ENCODE data around the gene PDE6B. TPM values are rescaled to one million over a fixed set of nuclear protein-coding genes. Genes with fewer than 3 reads are reported as not detected.

The PDE6B gene
- polyA plus RNA-seq, 1 donor from 2014 or later = 3.2 TPM

DNA sequence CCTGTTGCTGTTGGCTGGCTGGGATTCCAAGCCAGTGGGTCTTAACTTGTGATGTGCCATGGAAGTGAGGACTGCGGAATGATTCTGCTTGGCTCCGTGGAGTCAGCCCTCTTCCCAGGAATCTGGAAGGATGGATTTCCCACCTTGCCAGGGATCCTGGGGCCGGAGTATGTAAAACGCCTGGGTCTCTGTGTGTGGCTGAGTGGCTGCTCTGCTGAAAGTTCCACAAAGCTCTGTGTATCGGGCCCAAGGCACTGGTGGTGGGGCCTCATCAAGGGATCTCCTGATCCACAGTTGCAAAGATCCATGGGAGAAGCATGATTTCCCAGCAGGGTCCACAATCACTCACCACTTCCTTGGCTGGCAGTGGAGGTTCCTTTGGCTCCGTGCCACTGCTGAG is 25.2 kb upstream of the PDE6B start:
- Histone ChIP-seq H3F3A (ENCODE audit: insufficient read depth, low read length, poor library complexity, severe bottlenecking) (no peaks in the 10 kb centered on the region), H3K36me3 (ENCODE audit: insufficient read depth, low read length) (no peaks in the 10 kb centered on the region), H3K9me3 (ENCODE audit: low read length) (no peaks in the 10 kb centered on the region), H4K20me1 (ENCODE audit: insufficient read depth) (no peaks in the 10 kb centered on the region), H3K27me3 (ENCODE audit: insufficient read depth, low read depth, low read length) (no peaks in the 10 kb centered on the region), H3K4me3 (ENCODE audit: low read length) (no peak overlapping the region), H2AFZ (ENCODE audit: low read depth, low read length) (no peak overlapping the region), H3K9ac (ENCODE audit: low read length) (no peak overlapping the region), H3K27ac (ENCODE audit: low read length) (no peak overlapping the region), H3K4me2 (ENCODE audit: low read length) (no peak overlapping the region), H3K9me2 (ENCODE audit: insufficient read depth, low read length) (no peaks in the 10 kb centered on the region), H3K79me2 (replicated peaks; ENCODE audit: insufficient read depth, low read length) (no peaks in the 10 kb centered on the region)
- TF ChIP-seq CTCF (IDR thresholded peaks at IDR 0.05; ENCODE audit: poor library complexity, severe bottlenecking) (no peak), EZH2 (IDR thresholded peaks at IDR 0.05; ENCODE audit: borderline replicate concordance, insufficient read depth, low read length, poor library complexity, severe bottlenecking) (no peak), TAF1 (IDR thresholded peaks at IDR 0.05; ENCODE audit: low read depth) (no peak), MXI1 (conservative IDR thresholded peaks at IDR 0.05; ENCODE audit: poor library complexity, severe bottlenecking) (no peak), POLR2AphosphoS5 (IDR thresholded peaks at IDR 0.05) (no peak)
- TF ChIP-seq, protein P1, sequence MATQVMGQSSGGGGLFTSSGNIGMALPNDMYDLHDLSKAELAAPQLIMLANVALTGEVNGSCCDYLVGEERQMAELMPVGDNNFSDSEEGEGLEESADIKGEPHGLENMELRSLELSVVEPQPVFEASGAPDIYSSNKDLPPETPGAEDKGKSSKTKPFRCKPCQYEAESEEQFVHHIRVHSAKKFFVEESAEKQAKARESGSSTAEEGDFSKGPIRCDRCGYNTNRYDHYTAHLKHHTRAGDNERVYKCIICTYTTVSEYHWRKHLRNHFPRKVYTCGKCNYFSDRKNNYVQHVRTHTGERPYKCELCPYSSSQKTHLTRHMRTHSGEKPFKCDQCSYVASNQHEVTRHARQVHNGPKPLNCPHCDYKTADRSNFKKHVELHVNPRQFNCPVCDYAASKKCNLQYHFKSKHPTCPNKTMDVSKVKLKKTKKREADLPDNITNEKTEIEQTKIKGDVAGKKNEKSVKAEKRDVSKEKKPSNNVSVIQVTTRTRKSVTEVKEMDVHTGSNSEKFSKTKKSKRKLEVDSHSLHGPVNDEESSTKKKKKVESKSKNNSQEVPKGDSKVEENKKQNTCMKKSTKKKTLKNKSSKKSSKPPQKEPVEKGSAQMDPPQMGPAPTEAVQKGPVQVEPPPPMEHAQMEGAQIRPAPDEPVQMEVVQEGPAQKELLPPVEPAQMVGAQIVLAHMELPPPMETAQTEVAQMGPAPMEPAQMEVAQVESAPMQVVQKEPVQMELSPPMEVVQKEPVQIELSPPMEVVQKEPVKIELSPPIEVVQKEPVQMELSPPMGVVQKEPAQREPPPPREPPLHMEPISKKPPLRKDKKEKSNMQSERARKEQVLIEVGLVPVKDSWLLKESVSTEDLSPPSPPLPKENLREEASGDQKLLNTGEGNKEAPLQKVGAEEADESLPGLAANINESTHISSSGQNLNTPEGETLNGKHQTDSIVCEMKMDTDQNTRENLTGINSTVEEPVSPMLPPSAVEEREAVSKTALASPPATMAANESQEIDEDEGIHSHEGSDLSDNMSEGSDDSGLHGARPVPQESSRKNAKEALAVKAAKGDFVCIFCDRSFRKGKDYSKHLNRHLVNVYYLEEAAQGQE (IDR thresholded peaks at IDR 0.05; ENCODE audit: borderline replicate concordance) = no peak

- H3K9ac ChIP-seq (ENCODE audit: low read length) = no peak overlapping the region
- no peak overlapping the region for H2AFZ ChIP-seq (ENCODE audit: low read depth, low read length)
- no peaks in the 10 kb centered on the region for H3F3A ChIP-seq (ENCODE audit: insufficient read depth, low read length, poor library complexity, severe bottlenecking)
- H3K79me2 ChIP-seq (replicated peaks; ENCODE audit: insufficient read depth, low read length) = no peaks in the 10 kb centered on the region
- H3K4me2 ChIP-seq (ENCODE audit: low read length) = no peak overlapping the region
- no peaks in the 10 kb centered on the region for H4K20me1 ChIP-seq (ENCODE audit: insufficient read depth)
- no peak for TF ChIP-seq POLR2AphosphoS5 (IDR thresholded peaks at IDR 0.05)
- no peaks in the 10 kb centered on the region for H3K27me3 ChIP-seq (ENCODE audit: insufficient read depth, low read depth, low read length)
- no peak overlapping the region for H3K27ac ChIP-seq (ENCODE audit: low read length)
- H3K9me3 ChIP-seq (ENCODE audit: low read length) = no peaks in the 10 kb centered on the region
- H3K36me3 ChIP-seq (ENCODE audit: insufficient read depth, low read length) = no peaks in the 10 kb centered on the region
- no peaks in the 10 kb centered on the region for H3K9me2 ChIP-seq (ENCODE audit: insufficient read depth, low read length)
- H3K4me3 ChIP-seq (ENCODE audit: low read length) = no peak overlapping the region
These were observed 24.4 kb upstream of the PDE6B start for GRCh38 chr4:600850-601515.
